ENCODE results near the gene CEACAM3. TPM values are rescaled to one million over a fixed set of nuclear protein-coding genes. Genes with fewer than 3 reads are reported as not detected.

Gene CEACAM3
- polyA plus RNA-seq, 2 of the 4 experiments (the other 2 are of a cell fraction), result not detected

DNA sequence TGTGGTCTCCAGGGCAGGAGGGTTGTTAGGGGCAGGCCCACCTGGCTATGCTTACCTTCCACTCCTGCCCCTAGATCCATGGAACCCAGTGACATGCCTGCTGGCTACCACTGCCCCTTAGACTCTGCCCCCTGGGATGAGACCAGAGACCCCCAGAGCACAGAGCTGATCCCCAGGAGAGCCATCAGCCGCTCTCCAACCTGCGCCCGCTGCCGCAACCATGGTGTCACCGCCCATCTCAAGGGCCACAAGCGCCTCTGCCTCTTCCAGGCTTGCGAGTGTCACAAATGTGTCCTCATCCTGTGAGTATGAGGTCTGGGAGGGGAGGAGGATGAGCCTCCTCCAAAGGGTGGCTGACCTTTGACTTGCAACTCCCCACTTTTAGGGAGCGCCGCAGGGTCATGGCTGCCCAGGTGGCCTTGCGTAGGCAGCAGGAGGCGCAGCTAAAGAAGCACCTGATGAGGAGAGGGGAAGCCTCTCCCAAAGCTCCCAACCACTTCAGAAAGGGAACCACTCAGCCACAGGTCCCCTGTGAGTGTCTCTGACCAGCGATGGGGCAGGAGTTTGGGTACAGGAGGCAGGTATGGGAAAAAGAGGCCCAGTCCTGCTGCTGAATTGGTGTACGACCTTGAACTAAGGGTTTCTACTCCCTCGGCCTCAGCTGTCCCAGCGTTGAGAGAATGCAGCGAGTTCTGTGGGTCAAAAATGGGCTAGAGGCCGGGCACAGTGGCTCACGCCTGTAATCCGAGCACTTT is 51.1 kb downstream of the CEACAM3 start:
- H3K27ac ChIP-seq, result no peak overlapping the region
- H3K9me3 ChIP-seq, result no peaks in the 10 kb centered on the region
- CTCF ChIA-PET, result interaction anchor here (0.6 to 16.4 kb wide), 11 partner anchors 8 to 417 kb away, joined by 3 to 243 read pairs (median 6); partner anchors contain the start of gene RPS19
- DNase-seq (ENCODE audit: low read depth in 1 of 2, low spot score in 1 of 2) (no peak), ATAC-seq (no peak), FAIRE-seq (no peak)
- POLR2A ChIA-PET, result interaction anchor here (3.5 kb wide), 1 partner anchor 12 kb away, joined by 17 read pairs; the partner anchor contains the start of gene RPS19
- 77% methylated on average over 19 of the region's 19 CpGs for WGBS (ENCODE audit: missing lambda C conversion rate)
- TF ChIP-seq SREBF2 (IDR thresholded peaks at IDR 0.05), result no peak
- TF ChIP-seq MYC (IDR thresholded peaks at IDR 0.05; ENCODE audit: borderline replicate concordance, low read length), result no peak
- no peak for TF ChIP-seq ZSCAN20 (CRISPR knock-in tag; IDR thresholded peaks at IDR 0.05)
- TF ChIP-seq ESRRA (IDR thresholded peaks at IDR 0.05; ENCODE audit: borderline replicate concordance, low read length), result no peak
- TF ChIP-seq ZFP36 (IDR thresholded peaks at IDR 0.05; ENCODE audit: borderline replicate concordance, partially characterized antibody), result no peak
- TF ChIP-seq CBX8 (IDR thresholded peaks at IDR 0.05), result no peak
- H3K4me2 ChIP-seq, result no peak overlapping the region
- H3K4me1 ChIP-seq, result no peaks in the 10 kb centered on the region
- no peak overlapping the region for H3K4me3 ChIP-seq

DNA sequence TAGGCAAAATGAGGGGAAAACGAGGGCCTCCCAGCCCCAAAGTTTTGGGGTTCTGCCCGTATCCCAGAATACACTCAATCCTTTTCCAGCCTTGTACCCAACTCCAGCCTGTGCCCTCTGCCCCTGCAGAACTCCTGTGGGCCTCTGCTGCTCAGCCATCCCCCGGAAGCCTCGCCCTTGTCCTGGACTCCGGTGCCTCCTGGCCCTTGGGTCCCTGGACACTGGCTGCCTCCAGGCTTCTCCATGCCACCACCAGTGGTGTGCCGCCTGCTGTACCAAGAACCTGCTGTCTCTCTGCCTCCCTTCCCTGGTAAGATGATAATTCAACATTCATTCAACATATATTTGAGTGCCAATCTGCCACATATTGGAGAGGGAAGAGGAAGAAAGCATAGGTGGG is 52.3 kb downstream of the CEACAM3 start:
- Histone ChIP-seq H3K4me3 (no peak overlapping the region), H3K4me1 (no peaks in the 10 kb centered on the region), H3K9me3 (no peaks in the 10 kb centered on the region), H3K27ac (no peak overlapping the region), H3K4me2 (no peak overlapping the region)
- no peak for TF ChIP-seq CBX8 (IDR thresholded peaks at IDR 0.05)
- TF ChIP-seq, protein P1, sequence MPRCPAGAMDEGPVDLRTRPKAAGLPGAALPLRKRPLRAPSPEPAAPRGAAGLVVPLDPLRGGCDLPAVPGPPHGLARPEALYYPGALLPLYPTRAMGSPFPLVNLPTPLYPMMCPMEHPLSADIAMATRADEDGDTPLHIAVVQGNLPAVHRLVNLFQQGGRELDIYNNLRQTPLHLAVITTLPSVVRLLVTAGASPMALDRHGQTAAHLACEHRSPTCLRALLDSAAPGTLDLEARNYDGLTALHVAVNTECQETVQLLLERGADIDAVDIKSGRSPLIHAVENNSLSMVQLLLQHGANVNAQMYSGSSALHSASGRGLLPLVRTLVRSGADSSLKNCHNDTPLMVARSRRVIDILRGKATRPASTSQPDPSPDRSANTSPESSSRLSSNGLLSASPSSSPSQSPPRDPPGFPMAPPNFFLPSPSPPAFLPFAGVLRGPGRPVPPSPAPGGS (IDR thresholded peaks at IDR 0.05), result no peak
- no peak for TF ChIP-seq TP53 (CRISPR knock-in tag; IDR thresholded peaks at IDR 0.05)
- TF ChIP-seq, protein P2, sequence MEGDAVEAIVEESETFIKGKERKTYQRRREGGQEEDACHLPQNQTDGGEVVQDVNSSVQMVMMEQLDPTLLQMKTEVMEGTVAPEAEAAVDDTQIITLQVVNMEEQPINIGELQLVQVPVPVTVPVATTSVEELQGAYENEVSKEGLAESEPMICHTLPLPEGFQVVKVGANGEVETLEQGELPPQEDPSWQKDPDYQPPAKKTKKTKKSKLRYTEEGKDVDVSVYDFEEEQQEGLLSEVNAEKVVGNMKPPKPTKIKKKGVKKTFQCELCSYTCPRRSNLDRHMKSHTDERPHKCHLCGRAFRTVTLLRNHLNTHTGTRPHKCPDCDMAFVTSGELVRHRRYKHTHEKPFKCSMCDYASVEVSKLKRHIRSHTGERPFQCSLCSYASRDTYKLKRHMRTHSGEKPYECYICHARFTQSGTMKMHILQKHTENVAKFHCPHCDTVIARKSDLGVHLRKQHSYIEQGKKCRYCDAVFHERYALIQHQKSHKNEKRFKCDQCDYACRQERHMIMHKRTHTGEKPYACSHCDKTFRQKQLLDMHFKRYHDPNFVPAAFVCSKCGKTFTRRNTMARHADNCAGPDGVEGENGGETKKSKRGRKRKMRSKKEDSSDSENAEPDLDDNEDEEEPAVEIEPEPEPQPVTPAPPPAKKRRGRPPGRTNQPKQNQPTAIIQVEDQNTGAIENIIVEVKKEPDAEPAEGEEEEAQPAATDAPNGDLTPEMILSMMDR (IDR thresholded peaks at IDR 0.05), result no peak
- no peak for TF ChIP-seq NFE2L2 (conservative IDR thresholded peaks at IDR 0.05; ENCODE audit: low read length)
- TF ChIP-seq EHF (CRISPR knock-in tag; IDR thresholded peaks at IDR 0.05), result no peak
- TF ChIP-seq ZNF302 (CRISPR knock-in tag; IDR thresholded peaks at IDR 0.05), result no peak
- TF ChIP-seq, protein P3, sequence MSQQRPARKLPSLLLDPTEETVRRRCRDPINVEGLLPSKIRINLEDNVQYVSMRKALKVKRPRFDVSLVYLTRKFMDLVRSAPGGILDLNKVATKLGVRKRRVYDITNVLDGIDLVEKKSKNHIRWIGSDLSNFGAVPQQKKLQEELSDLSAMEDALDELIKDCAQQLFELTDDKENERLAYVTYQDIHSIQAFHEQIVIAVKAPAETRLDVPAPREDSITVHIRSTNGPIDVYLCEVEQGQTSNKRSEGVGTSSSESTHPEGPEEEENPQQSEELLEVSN (IDR thresholded peaks at IDR 0.05; ENCODE audit: borderline replicate concordance, low read depth), result no peak
- TF ChIP-seq TFCP2L1 (CRISPR knock-in tag; IDR thresholded peaks at IDR 0.05), result no peak
- TF ChIP-seq ZFP36 (IDR thresholded peaks at IDR 0.05; ENCODE audit: borderline replicate concordance, partially characterized antibody), result no peak
- TF ChIP-seq, protein P4, sequence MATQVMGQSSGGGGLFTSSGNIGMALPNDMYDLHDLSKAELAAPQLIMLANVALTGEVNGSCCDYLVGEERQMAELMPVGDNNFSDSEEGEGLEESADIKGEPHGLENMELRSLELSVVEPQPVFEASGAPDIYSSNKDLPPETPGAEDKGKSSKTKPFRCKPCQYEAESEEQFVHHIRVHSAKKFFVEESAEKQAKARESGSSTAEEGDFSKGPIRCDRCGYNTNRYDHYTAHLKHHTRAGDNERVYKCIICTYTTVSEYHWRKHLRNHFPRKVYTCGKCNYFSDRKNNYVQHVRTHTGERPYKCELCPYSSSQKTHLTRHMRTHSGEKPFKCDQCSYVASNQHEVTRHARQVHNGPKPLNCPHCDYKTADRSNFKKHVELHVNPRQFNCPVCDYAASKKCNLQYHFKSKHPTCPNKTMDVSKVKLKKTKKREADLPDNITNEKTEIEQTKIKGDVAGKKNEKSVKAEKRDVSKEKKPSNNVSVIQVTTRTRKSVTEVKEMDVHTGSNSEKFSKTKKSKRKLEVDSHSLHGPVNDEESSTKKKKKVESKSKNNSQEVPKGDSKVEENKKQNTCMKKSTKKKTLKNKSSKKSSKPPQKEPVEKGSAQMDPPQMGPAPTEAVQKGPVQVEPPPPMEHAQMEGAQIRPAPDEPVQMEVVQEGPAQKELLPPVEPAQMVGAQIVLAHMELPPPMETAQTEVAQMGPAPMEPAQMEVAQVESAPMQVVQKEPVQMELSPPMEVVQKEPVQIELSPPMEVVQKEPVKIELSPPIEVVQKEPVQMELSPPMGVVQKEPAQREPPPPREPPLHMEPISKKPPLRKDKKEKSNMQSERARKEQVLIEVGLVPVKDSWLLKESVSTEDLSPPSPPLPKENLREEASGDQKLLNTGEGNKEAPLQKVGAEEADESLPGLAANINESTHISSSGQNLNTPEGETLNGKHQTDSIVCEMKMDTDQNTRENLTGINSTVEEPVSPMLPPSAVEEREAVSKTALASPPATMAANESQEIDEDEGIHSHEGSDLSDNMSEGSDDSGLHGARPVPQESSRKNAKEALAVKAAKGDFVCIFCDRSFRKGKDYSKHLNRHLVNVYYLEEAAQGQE (IDR thresholded peaks at IDR 0.05), result no peak
- TF ChIP-seq, protein P5, sequence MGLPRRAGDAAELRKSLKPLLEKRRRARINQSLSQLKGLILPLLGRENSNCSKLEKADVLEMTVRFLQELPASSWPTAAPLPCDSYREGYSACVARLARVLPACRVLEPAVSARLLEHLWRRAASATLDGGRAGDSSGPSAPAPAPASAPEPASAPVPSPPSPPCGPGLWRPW (IDR thresholded peaks at IDR 0.05), result no peak
- no peak for TF ChIP-seq GATA3 (IDR thresholded peaks at IDR 0.05; ENCODE audit: borderline replicate concordance)
- TF ChIP-seq ZSCAN20 (CRISPR knock-in tag; IDR thresholded peaks at IDR 0.05), result no peak
- no peak for TF ChIP-seq NPAS2 (CRISPR knock-in tag; IDR thresholded peaks at IDR 0.05; ENCODE audit: borderline replicate concordance)
- TF ChIP-seq EHMT2 (IDR thresholded peaks at IDR 0.05; ENCODE audit: low read depth), result no peak
- TF ChIP-seq SREBF2 (IDR thresholded peaks at IDR 0.05), result no peak
- no peak for TF ChIP-seq FOXS1 (CRISPR knock-in tag; IDR thresholded peaks at IDR 0.05)
- no peak for TF ChIP-seq HDAC2 (IDR thresholded peaks at IDR 0.05)
- FAIRE-seq (no peak), ATAC-seq (no peak), DNase-seq (ENCODE audit: low read depth in 1 of 2, low spot score in 1 of 2) (no peak)
- ChIA-PET CTCF (interaction anchor here (0.8 to 16.4 kb wide), 10 partner anchors 10 to 400 kb away, joined by 3 to 243 read pairs (median 8); partner anchors contain the start of gene RPS19), POLR2A (interaction anchor here (1.6 to 3.5 kb wide), 2 partner anchors 11 to 14 kb away, joined by 3 to 17 read pairs; partner anchors contain the start of gene RPS19)
- 55% methylated on average over 6 of the region's 6 CpGs for WGBS (ENCODE audit: missing lambda C conversion rate)

All from A549 (cell line).